HG02885 (cell line): Measurements from ENCODE around the gene ST7L.
"Not testable (repeated sequence)": the region's sequence is repeated elsewhere in the genome, so short reads cannot be mapped to it uniquely, and the experiment has no call there.

Source experiments
- ATAC-seq: cut with Tn5 transposase; IDR thresholded peaks from one replicate; pipeline ENCODE4 v1.9.1; 2021; ENCODE audit warnings: mild to moderate bottlenecking; ENCODE audit not compliant: unreplicated experiment, poor library complexity

ST7L gene, protein sequence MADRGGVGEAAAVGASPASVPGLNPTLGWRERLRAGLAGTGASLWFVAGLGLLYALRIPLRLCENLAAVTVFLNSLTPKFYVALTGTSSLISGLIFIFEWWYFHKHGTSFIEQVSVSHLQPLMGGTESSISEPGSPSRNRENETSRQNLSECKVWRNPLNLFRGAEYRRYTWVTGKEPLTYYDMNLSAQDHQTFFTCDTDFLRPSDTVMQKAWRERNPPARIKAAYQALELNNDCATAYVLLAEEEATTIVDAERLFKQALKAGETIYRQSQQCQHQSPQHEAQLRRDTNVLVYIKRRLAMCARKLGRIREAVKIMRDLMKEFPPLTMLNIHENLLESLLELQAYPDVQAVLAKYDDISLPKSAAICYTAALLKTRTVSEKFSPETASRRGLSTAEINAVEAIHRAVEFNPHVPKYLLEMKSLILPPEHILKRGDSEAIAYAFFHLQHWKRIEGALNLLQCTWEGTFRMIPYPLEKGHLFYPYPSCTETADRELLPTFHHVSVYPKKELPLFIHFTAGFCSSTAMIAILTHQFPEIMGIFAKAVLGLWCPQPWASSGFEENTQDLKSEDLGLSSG

DNA sequence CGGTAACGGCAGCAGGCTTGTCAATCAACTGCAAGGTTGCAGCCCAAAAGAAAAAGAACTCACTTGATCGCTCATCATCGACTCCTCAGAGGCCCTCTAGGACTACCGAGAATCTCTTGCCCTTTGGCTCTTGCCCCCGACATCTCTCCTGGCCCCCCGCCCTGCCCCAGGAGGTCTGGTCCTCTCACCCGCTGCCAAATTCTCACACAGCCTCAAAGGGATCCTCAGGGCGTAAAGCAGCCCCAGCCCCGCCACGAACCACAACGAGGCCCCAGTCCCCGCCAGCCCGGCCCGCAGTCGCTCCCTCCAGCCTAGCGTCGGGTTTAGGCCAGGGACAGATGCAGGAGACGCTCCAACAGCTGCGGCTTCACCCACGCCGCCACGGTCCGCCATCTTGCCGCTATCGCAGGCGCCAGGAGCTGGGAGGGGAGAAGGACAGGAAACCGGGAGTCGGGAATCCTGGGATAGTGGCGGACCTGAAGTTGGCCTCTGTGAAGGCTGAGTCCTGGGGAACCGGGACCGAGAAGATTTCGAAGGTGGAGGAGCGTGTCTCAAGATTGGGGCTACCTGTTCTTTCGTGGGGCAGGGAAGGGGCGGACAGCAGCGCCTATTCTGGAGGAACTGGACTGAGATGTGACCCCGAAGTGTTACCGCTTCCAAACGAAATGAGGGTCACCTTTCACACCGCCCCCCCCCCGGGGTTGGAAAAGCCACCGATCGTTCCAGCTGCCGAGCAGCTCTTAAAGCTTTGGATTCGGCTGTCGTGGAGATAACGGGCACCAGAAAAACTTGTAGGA, at the start of gene ST7L:
Gene ST7L, minus strand, starts transcription at position 421 of the 797 bp plus-strand sequence. Its CDS starts 28 bp downstream, at position 393.
- peak; percentile 24 for ATAC-seq

DNA sequence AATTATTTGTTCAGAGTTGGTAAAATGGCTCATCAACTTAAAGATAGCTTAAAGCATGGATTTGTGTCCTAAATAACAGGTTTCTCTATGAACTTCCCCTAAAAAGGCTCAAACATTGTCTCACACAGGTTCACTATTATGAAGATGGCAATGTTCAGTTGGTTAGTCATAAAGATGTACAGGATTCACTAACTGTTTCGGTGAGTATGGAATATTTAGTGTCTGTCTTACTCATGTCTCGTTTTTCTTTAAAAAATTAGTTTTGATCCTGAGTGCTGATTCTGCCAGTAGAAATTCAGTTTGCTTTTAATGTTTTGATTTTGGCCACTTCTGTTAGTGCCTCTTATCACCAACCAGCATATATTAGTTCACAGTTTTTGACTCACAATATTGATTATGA, 48.0 kb upstream of the ST7L start:
- no peak for ATAC-seq

DNA sequence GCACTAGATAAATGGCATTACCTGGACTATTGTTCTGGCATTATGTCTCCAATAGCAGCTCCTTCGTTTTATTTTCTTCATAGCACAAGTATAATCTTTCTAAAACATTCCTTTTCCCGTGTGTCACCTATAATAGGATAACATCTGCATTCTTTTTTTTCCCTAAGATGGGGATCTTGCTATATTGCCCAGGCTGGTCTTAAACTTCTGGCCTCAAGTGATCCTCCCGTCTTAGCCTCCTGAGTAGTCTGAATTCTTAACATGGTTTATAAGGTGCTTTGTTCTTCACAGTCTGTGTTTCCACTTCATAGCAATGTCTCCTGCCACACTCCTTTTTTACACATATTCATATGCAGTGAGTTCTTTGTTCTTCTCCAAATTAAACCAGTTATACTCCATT, 46.9 kb upstream of the ST7L start:
- no peak for ATAC-seq

DNA sequence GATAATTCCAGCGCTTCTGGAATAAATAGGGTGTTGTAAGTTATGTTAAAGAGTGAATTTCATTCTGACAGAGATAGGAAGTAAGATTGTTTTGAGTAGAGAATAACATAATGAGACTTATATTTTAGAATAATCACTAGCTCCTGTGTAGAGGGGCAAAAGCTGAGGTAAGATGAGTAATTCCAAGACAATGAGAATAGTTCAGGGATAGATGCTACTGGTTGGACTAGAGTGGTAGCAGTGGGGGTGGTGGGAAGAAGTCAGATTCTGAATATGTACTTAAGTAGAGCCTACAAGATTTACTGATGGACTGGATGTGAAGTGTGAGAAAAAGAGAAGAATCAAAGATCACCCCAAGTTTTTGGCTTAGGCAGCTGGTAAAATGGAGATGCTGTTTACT, 32.3 kb upstream of the ST7L start:
- no peak for ATAC-seq

DNA sequence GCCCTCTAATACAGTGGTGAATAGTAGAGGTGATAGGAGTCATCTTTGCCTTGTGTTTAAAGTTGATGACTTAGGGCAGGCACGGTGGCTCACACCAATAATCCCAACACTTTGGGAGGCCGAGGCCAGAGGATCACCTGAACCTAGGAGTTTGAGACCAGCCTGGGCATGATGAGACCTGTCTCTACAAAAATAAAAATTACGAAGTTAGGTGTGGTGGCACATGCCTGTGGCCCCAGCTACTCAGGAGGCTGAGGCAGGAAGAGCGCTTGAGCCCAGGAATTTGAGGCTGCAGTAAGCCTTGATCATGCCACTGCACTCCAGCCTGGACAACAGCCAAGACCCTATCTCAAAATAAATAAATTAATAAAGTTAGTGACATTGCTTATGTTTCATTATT, 27.3 kb upstream of the ST7L start:
- no peak for ATAC-seq

DNA sequence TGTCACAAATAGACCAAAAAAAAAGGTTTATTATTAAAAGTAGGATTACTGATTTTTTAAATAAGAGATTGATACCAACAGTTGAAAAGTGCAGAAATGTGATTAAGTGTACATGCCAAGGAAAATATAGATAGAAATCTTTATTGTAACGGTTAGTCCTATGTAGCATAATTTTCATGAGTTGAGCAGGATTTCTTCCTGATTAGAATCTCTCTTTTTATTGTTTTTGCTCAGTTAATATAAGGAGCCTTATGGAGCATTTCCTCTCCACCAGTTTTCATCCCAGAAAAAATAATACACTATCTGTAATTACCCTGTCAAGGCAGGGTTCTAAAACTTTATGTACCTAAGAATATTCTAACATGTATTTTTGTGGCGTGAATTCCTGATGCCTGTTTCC, 24.1 kb upstream of the ST7L start:
- no peak for ATAC-seq

DNA sequence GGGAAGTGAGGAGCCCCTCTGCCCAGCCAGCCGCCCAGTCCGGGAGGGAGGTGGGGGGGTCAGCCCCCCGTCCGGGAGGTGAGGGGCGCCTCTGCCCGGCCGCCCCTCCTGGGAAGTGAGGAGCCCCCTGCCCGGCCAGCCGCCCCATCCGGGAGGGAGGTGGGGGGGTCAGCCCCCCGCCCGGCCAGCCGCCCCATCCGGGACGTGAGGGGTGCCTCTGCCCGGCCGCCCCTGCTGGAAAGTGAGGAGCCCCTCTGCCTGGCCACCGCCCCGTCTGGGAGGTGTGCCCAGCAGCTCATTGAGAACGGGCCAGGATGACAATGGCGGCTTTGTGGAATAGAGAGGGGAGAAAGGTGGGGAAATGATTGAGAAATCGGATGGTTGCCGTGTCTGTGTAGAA, 21.5 kb upstream of the ST7L start:
- not testable (repeated sequence) for ATAC-seq

DNA sequence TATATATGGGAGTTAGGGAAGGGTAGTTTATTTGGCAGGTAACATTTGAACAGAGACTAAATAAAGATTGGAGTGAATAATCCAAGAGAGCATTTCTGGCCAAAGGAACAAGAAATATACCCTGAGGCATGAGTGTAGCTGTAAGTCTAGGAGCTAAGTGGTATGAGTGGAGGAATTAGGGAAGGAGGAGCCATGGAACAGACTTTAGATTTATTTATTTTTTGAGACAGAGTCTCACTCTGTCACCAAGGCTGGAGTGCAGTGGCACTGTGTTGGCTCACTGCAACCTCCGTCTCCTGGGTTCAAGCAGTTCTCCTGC, 19.1 kb upstream of the ST7L start:
- ATAC-seq, result no peak

DNA sequence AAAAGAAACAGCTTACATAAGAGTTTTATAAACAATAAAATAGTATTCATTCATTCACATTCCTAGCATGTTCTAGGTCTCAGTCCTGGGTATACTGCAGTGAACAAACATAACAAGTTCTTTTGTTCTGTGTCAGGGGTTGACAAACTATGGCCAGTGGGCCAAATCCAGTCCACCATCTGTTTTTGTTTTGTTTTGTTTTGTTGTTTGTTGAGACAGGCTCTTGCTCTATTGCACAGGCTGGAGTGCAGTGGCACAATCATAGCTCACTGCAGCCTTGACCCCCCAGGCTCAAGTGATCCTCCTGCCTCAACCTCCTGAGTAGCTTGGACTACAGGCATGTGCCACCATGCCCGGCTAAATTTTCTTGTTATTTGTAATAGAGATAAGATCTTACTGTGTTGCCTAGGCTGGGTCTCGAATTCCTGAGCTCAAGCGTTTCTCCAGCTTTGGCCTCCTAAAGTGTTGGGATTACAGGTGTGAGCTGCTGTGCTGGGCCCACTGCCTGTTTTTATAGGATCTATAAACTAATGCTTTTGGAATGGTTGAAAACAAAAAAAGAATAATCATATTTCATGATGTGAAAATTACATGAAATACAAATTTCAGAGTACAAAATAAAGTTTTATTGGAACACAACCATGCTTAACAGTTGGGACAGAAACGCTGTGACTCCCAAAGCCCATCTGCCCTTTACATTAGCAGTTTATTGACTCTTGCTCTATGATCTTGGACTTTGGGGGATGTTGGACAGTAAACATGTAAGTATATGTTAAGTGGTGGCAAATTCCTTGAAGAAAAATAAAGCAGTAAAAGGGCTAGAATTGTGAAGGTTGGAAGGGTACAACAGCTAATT, 18.5 kb upstream of the ST7L start:
- ATAC-seq, result no peak

DNA sequence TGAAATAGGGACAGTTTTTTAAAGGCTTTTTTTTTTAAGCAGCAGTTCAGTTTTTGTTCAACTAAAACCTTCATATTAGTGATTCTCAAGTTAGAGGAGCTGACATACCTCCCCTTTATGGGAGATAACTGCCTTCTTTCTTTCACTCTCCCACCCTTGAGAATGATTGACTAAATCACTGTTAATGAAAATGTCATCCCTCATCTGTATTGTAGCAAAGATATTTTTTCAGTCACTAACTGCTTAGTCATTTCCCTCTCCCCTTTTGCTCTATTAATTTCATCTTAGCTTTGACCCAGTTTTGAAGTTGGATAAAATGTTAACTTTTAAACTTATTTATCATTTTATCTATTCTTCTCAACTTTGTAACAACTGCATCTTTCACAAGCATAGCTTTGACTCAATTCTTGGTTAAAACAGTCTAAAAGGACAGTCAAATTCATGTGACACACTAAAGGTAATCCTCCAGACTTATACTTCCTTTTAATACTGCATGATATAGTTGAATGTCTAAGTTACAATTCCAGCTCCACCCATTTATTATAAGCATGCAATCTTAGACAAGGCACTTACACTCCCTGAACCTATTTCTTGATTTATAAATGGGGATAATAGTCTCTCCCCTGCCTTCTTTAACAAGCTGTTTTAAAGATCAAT, 17.8 kb upstream of the ST7L start:
- ATAC-seq, result no peak

DNA sequence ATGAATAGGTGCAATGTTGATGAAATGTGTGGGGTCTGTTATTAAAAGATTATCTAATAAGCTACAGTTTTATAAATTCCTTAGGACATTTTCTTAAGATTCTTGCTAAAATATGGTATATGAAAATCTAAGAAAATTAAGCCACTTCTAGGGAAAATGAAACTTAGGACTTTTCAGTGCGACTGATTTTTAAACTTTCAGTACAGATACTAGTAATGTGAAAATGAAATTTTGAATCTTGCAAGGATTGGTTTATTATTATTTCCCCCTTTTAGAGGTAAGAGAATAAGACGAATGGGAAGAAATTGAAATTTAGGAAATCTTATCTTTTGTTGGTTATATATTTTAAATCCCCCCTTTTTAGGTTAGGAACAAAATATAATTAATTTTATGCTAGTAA, 17.1 kb upstream of the ST7L start:
- peak; percentile 39 for ATAC-seq

DNA sequence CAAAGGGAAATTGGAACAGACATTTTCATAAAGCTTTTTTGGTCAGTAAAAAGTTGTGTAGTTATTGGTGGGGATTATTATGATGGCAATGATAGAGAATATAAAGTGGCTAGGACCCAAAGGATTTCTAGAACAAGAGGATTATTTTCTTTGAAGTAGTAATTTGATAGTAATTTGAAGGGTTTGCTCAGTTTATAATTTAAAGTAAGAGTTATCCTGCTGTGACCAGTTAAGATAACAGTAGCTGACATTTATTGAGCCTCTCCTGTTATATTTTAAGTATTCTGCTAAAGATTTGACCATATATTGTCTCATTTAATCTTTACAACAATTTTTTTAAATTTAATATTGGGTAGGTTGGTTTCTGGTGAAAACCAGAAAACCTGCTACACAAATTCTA, 15.4 kb upstream of the ST7L start:
- no peak for ATAC-seq

DNA sequence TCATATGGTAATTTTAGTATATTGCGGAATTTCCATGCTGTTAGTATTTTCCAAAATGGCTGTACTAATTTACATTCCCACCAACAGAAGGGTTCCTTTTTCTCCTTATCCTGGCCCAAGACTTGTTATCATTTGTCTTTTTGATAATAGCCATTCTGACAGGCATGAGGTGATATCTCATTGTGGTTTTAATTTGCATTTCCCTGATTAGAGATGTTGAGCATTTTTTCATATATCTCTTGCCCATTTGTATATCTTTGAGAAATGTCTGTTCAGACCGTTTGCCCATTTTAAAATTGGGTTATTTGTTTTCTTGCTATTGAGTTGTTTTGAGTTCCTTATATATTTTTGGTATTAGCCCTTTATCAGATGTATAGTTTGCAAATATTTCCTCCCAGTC, 14.7 kb upstream of the ST7L start:
- ATAC-seq, result no peak

DNA sequence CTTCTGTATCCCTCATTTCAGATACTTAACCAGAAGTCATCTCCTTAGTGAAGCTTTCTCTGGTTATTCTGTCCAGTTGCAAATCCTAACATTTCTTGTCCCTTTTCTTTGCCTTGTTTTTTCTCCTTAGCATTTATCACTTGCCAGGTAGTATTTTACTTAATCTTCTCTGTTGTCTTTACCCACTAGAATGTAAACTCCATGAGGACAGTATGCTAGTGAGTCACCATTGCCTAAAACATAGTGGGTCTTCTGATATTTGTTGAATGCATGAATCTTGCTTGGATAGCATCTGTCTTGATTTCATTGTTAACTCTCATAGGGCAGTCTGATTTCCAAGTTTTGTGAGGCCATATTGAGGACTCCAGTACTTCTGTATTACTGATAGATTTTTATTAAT, 10.3 kb upstream of the ST7L start:
- ATAC-seq, result no peak

DNA sequence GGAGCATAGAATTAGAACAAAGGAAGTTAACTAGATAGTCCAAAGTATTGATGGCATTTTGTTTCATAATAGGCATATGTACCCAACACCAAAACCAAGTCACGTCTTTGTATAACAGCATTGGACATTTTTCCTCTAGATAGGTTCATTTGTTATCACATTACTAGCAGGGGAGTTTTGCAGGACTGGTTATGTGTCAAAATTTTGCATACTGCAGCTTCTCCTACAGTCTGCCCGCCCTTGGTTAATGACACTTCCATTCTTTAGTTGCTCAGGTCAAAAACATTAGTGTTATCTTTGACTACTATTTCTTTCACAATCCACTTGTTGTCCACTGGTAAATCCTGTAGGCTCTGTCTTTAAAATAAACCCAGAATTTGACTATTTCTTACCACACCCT, 9.6 kb upstream of the ST7L start:
- ATAC-seq, result peak; percentile 38

DNA sequence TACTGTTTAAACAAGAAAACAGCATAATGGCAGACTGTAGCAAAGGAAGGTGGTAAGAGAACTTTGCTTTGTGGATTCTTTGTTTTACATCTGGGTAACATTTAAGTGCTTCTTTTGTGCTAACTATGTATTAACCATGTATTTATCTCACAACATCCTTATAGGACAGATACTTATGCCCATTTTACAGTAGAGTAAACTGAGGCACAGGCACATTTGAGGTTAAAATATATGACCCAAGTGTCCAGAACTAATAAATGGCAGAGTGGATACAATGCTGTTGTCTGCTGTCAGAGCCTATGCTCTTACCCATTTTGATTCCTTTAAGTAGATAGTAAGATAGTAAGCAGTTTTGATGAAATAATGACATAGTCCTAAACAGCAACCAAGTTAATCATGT, 7.9 kb upstream of the ST7L start:
- ATAC-seq, result no peak

DNA sequence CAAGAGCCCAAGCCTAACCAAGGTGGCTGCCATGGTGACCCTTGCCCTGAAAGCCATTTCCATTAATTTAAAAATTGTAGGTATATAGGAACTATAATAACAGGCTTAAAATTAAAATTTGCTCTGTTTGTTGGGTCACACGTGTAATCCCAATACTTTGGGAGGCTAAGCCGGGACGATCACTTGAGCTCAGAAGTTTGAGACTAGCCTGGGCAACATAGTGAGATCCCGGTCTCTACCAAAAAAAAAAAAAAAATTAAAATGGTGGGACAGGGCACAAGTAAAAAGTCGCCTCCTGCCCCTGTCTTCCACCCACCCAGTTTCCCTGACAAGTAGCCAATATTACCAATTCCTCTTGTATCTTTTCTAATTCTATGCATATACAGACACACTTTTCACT, 7.3 kb upstream of the ST7L start:
- ATAC-seq, result no peak

DNA sequence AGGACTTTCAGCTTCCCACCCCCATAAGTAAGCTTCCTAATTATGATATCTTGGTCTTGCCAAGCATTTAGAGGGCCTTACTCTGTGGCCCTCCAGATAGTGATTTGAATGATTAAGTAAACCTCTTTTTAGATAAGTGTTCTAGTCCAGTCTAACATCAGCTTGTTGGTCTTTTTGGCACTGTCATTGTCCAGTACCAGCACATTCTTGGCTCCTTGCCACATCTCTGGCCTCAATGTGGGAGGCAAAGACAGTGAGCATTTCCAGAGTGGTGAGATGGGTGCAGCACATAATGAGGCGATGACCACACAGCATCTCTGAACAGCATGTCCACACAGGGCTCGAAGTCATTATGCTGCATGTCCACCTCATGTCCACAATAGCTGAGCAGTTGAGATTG, 6.8 kb upstream of the ST7L start:
- ATAC-seq, result no peak

DNA sequence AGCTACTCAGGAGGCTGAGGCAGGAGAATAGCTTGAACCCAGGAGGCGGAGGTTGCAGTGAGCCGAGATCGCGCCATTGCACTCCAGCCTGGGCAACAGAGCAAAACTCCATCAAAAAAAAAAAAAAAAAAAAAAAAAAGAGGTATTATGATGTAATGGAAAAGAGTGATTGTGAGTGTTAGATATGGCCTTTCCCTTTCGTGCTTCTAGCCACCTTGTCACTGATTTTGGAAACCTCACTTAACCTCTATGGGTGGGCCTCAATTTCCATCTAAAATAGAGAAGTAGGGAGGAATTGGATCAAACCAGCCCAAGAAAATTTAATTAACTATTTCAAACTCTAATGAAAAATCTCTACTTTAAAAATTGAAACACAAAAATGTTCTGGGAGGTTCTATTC, 5.6 kb upstream of the ST7L start:
- not testable (repeated sequence) for ATAC-seq

DNA sequence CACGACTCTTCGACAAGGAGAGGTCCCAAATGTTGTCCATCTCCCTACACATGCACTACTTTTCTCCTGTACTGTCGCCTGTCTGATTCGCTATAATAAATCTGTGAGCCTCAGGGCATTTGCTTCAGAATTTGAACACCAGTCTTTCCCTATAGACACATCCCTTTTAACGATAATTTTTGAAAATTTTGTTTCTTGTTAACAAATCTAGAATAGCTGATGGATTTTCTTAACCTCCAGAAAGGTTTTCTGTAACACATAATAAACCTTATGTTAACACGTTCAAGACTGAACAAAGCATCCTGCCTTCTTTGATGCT, 1.4 kb upstream of the ST7L start:
- no peak for ATAC-seq
